Omental fat pad (tissue), 4 donors: ENCODE measurements around the gene AK2. TPM values are rescaled to one million over a fixed set of nuclear protein-coding genes. Genes with fewer than 3 reads are reported as not detected.

Experiments used
- ATAC-seq: fragments of 150-250 bp; one replicate; pipeline ENCODE4 v1.9.1; 2016; ENCODE audit warnings: mild to moderate bottlenecking, moderate library complexity; ENCODE audit not compliant: low FRiP score
- DNase-seq: peaks from one replicate; pipeline ENCODE4 v3.0.0-alpha.2; 2019; ENCODE audit warnings: low spot score
- total RNA-seq, 4 donors: library from RNA; depleted of rRNA; stranded (reverse); fragments of >200 nt; gene quantifications; one replicate each; pipeline ENCODE4 v1.1.0, GENCODE V29; 2016
- TF ChIP-seq, protein P1 (sequence below), 3 donors: fragments of 450-650 bp; IDR thresholded peaks; one replicate each; pipeline ENCODE4 v1.5.1; 2016 to 2017; ENCODE audit warnings: antibody characterized with exemption in 3 of 3, mild to moderate bottlenecking in 3 of 3, moderate library complexity in 2 of 3

Gene AK2
- 100 to 1,000 TPM; 146 to 297 (median 161) TPM for total RNA-seq

DNA sequence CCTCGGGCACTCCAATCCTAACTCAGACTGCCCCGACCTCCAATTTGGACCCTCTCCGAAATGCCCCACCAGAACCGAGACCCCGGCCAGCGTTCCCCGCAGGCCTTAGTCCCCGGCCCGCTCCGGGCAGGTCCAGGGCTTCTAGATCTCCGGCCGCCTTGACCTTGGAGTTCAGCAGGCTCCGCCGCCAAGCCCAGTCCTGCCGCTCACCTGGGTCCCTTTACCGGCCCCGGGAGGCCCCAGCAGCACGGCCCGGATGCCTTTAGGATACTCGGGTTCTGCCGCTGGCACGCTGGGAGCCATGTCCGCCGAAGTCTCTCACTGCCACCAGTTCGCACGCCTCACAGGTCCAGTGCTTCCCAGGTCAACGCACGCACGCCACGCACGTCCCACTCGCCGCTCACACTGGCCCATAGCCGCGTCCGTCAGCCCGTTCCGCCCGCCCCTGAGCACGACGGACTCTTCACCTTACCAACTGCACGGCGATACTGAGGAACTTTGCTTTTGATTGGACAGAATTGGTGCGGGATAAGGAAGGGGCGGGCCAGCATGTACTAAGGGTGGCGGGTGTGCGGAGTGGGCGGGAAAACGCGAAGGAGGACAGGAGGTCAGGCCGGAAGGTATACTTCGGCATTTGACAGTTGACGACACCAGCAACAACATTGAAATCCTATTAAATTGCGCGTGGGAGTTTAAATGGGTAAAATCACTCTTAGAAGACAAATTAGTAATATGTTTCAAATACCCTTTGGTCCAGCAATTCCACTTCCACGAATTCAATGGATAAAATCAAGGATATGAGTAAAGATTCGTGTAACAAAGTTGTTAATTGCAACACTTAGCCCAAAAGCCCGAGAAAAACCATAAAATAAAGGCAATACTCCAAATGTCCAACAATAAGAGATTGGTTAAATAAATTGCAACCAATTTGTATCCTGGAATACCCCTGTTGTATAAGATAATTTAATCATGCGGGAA, at the start of gene AK2:
TSS of gene AK2 (minus strand) at position 358 of the 978 bp plus-strand sequence. CDS start at position 303, 55 bp downstream.
- DNase-seq (peak; percentile 80), ATAC-seq (peak; percentile 100)
- TF ChIP-seq, protein P1, sequence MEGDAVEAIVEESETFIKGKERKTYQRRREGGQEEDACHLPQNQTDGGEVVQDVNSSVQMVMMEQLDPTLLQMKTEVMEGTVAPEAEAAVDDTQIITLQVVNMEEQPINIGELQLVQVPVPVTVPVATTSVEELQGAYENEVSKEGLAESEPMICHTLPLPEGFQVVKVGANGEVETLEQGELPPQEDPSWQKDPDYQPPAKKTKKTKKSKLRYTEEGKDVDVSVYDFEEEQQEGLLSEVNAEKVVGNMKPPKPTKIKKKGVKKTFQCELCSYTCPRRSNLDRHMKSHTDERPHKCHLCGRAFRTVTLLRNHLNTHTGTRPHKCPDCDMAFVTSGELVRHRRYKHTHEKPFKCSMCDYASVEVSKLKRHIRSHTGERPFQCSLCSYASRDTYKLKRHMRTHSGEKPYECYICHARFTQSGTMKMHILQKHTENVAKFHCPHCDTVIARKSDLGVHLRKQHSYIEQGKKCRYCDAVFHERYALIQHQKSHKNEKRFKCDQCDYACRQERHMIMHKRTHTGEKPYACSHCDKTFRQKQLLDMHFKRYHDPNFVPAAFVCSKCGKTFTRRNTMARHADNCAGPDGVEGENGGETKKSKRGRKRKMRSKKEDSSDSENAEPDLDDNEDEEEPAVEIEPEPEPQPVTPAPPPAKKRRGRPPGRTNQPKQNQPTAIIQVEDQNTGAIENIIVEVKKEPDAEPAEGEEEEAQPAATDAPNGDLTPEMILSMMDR (IDR thresholded peaks at IDR 0.05) = no peak

DNA sequence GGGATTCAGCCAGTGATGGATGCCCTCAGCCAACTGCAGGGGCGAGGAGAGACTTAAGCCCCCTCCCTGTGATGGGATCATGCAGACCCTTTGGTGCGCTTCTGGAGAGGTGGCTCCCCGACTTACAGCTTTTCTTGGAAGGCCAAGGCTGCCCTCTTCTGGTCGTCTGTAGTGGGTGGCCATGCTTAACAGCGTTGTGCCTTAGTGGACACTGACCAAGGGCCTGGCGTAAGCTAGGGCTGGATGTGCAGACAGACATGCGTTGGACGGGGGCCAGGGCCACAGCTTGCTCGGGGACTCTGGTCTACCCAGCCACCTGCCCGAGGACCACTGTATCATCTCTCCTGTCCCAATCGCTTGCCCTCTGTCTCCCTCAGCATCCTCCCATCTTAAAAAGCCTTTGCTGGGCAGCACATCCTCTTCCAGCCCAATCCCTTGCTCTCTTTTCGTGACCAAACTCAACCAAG, 49.7 kb upstream of the AK2 start:
- DNase-seq = peak; percentile 35
- TF ChIP-seq, protein P1 (IDR thresholded peaks at IDR 0.05) = no peak
- no peak for ATAC-seq

DNA sequence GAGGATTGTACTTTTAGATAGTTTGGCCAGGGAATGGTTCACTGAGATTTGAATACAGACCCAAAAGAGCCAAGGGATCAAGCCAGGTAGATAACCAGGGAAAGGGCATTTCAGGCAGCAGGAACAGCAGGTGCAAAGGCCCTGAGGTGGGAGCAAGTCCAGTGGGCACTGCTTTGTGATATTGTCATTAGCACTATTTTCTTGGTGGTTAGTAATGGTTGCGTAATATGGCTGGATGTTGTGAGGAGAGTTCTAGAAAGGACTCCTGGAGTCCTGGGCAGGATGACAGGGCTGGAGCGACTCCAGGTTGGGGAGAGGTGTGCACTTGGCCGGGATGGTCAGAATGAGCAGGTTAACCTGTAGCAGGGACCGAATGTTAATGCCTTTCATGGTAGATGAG, 48.6 kb upstream of the AK2 start:
- no peak for ATAC-seq
- no peak for DNase-seq
- TF ChIP-seq, protein P1 (IDR thresholded peaks at IDR 0.05) = no peak

DNA sequence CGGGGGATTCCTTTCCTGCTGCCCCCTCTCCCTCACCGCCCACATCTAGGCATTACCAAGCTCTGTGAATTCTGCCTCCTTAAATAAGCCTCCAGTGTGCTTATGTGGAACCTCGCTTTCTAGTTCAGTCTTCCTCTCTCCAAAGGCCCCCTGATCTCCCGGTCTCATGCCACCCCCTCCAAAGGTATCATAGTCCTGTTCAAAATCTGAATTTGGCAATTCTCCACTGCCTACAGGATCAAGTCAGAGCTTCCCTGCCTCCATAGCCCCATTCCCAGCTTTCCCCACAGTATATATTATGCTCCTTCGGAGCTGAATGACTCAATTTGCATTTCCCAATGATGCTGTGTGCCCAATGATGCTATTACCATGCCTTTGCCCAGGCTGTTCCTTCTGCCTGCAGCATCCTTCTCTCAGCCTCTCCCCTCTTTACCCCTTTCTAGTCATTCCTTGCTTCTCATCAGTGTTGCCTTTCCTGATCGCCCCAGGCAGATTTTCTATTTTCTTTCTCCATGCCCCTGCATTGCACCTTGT, 46.0 kb upstream of the AK2 start:
- no peak for DNase-seq
- TF ChIP-seq, protein P1 (IDR thresholded peaks at IDR 0.05) = no peak
- ATAC-seq = no peak

DNA sequence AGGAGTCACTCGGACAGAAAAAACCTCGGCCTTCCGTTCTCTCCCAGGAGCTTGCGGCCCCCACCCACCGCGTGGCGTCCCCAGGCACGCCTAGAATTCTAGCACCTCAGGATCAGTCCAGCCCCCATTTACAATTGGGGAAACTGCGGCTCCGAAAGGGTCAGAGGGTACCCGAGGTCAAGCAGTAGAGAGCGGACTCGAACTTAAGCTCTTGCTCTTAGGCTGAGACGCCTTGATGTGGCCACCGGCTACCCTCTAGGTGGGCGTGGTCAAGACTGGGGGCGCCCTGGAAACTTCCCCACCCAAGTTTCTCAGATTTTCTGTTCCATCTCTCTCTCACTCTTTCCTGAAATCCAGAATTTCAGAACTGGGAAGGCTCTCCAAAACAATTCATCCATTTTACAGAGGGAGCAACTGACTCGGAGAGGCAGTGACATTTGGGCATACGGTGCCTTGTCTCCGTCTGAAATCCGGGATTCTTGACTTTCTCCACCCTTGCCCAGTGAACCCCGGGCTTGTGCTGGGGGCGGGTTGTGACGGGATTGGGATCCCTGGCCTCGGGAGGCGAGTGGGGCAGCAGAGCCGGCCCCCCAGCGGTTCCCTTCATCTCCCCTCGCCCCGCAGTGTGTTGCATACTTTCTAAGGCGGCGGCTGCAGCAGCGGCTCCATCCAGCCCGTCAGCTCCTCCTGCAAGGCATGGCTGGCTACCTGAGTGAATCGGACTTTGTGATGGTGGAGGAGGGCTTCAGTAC, 45.0 kb upstream of the AK2 start:
- ATAC-seq (no peak), DNase-seq (no peak)
- TF ChIP-seq, protein P1 (IDR thresholded peaks at IDR 0.05) = no peak

DNA sequence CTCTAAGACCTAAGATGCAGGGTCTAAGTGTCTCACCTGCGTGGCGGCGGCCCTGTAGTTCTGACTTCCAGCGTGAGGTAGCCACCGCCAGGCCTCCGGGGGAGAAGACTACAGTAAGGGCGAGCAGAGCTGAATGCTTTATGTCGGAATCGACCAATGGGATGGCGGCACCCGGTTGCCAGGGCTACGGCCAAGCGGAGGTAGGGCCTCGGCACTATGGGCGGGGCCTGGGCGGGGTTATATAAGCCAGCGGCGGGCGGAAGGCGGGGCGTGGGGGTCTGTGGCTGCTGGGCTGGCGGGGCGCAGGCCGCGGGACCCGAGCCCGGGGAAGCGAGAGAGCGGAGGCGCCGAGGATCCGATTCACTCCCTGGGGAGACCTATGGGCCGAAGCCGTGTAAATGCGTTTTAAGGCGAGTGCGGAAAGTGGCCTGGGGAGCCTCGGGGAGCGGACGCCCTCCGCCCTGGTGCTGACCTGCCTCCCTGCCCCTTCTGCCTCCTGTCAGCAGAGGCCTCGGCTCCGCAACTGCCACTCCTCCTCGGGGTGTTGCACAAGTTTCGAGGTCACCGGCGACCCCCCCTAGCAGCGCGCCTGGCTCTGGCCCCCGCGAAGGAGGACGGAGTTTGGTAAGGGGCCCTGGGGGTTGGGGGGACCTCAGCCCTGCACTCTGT, 44.3 kb upstream of the AK2 start, which contains the start of gene AZIN2:
TSS of gene AZIN2 (plus strand) at position 269 of the 669 bp plus-strand sequence. CDS start 1,097 bp downstream, outside the sequence.
- ATAC-seq = peak; percentile 93

More for the DNA sequence above, 44.3 kb upstream of the AK2 start, which contains the start of gene AZIN2:
- peak; percentile 97 for DNase-seq
- TF ChIP-seq, protein P1 (IDR thresholded peaks at IDR 0.05) = no peak
